GM12875 (cell line): ENCODE results near the gene IL19.
A peak's percentile ranks its signal among the peaks of the same experiment; 100 is the strongest.

Experiments used
- H3K4me3 ChIP-seq: one replicate; pipeline ENCODE4 v1.5.1; 2011; ENCODE audit warnings: low read depth, low read length, control low read depth
- TF ChIP-seq, protein P1 (sequence below): IDR thresholded peaks from 2 replicates; pipeline ENCODE4 v1.5.1; 2011; ENCODE audit warnings: low read depth, mild to moderate bottlenecking, control low read depth, inconsistent platforms, low read length, moderate library complexity, borderline replicate concordance; ENCODE audit not compliant: insufficient read depth

IL19 gene, protein sequence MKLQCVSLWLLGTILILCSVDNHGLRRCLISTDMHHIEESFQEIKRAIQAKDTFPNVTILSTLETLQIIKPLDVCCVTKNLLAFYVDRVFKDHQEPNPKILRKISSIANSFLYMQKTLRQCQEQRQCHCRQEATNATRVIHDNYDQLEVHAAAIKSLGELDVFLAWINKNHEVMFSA

GRCh38 chr1:206770531-206771337, at the start of gene IL19:
IL19 (plus strand) TSS chr1:206770773; CDS start chr1:206836663, 65,890 bp downstream.
- TF ChIP-seq, protein P1, sequence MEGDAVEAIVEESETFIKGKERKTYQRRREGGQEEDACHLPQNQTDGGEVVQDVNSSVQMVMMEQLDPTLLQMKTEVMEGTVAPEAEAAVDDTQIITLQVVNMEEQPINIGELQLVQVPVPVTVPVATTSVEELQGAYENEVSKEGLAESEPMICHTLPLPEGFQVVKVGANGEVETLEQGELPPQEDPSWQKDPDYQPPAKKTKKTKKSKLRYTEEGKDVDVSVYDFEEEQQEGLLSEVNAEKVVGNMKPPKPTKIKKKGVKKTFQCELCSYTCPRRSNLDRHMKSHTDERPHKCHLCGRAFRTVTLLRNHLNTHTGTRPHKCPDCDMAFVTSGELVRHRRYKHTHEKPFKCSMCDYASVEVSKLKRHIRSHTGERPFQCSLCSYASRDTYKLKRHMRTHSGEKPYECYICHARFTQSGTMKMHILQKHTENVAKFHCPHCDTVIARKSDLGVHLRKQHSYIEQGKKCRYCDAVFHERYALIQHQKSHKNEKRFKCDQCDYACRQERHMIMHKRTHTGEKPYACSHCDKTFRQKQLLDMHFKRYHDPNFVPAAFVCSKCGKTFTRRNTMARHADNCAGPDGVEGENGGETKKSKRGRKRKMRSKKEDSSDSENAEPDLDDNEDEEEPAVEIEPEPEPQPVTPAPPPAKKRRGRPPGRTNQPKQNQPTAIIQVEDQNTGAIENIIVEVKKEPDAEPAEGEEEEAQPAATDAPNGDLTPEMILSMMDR, result 0 out of 2 replicates have a peak, but pooled peaks have one; percentile 1
- peak within 1 kb of the TSS; percentile 75 for H3K4me3 ChIP-seq

- no peak overlapping the region for H3K4me3 ChIP-seq
- TF ChIP-seq, protein P1, result no peak
Measured at GRCh38 chr1:206721454-206721853, 49.1 kb upstream of the IL19 start.

DNA sequence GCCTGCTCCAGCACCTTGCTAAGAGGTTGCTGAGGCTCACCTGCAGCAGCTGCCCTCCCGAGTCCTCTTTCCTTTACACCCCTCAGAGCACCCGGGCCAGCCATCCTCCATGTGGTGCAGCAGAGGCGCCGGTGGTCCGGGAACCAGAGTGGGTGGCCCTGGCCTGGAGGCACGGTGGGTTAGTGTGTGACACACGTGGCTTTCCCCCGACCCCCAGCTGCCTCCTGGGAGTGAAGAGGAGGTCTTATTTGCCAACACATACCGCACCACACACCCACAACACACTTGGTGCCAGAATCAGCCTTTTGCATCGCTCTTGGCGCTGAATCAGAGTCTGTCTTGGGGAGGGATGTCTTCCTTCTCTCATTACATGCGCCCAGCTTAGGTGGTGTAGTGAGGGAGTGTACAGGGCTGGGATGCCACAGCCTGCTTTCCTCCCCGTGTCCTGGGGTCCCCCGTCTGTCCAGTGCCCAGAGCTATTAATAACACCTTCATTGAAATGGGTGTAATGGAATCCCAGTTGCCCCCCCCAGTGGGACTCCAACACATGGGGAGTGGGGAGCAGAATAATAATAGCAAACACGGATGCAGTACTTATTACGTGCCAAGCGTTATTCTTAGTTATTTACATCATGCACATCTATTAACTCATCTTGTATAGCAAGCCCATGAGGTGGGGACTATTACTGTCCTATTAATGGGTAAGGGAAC, 47.7 kb upstream of the IL19 start:
- TF ChIP-seq, protein P1, result no peak

GRCh38 chr1:206723462-206723804, 47.1 kb upstream of the IL19 start:
- TF ChIP-seq, protein P1, result no peak
- no peak overlapping the region for H3K4me3 ChIP-seq

More for the DNA sequence above, 47.7 kb upstream of the IL19 start:
- no peak overlapping the region for H3K4me3 ChIP-seq

GRCh38 chr1:206723805-206724472, 46.6 kb upstream of the IL19 start:
- TF ChIP-seq, protein P1, result no peak
- no peak overlapping the region for H3K4me3 ChIP-seq

DNA sequence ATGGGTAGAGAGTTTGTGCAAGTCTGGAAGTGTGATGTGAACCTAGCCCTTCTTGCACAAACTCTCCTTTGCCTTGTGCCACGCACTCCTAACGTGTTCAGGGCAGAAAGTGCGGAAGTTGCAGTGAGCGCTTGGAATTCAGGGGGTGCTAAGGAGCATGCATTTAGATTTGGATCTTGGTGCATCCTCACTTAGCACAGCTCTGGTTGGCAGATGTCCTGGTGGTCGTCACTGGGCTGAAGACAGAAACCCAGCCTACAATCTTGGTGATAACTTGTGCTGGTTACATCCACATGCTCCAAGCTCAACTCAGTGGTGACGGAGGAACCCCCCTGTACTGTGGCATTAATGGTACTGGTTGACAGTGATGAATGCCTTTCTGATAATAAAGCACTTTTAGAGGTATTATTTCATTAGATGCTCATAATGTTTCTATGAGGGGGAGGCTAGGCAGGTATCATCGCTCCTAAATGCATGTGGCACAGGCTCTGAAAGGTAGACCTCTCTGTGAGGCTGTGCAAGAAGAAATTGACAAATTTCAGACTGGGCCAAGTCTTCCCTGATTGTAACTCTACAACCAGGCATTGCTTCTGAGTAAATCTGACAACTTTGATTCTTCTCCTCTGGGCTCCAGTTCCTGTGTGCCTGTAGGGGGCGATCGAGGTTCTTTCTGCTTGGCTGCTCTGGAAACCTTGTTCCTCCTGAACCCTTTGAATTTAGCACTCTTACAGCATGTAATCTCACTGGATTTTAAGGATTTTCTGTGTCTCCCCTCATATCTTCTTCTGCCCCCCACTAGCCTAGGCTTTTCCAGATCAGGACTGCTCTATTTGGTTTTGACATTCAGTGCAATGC, 45.2 kb upstream of the IL19 start:
- TF ChIP-seq, protein P1, result peak; percentile 76
- no peak overlapping the region for H3K4me3 ChIP-seq
